Amygdala (tissue), 56 donors: ENCODE measurements around the gene TSTD2.

Source experiments
- DNase-seq, 56 donors: peaks; one replicate each; lab custom pipeline; 2025; lab: John Stamatoyannopoulos, UW

Gene TSTD2

GRCh38 chr9:97565262-97565661 lies 67.9 kb downstream of the TSTD2 start:
- DNase-seq = no peak

DNA sequence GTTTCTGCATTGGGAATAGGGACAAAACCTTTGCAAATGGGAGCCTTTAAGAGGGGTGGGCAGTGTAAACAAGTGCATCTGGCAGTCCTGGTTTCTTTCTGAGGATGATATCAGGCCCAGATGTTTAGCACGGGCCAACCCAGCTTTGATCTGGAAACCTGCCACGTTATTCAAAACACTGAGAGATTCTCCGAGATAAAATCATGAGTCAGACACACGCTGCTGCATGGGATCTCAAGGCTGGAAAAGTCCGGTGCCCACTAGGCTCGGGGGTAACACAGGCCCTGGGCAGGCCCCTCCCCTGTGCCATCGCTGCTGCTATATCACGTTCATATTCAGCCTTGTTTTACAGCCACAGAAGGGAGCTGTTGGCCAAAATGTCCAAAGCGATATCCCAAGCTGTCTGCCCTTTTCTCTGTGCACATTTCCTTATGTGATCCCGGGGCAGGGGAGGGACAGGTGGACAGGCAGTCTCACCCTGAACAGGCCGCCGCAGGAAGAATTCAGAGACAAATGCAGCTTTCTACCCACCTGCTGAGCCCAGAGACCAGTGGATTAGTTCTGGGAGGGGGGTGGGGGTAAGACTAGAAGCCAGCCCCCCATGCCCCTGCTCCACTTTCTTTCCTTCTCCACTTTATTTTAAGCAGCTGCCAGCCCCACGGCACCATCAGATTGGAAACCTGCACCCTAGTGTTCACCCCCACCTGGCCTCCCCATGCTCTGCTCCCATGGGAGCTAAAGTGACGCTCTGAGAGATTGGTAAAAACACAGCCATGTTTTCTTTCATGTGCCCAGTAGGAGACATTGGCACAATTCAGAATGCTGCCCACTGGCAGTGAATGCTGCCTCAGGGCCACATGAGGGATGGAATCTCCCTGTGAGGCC lies 68.6 kb downstream of the TSTD2 start:
- peak in 15 of 56 donors; percentile 13 to 79 (median 38) for DNase-seq

DNA sequence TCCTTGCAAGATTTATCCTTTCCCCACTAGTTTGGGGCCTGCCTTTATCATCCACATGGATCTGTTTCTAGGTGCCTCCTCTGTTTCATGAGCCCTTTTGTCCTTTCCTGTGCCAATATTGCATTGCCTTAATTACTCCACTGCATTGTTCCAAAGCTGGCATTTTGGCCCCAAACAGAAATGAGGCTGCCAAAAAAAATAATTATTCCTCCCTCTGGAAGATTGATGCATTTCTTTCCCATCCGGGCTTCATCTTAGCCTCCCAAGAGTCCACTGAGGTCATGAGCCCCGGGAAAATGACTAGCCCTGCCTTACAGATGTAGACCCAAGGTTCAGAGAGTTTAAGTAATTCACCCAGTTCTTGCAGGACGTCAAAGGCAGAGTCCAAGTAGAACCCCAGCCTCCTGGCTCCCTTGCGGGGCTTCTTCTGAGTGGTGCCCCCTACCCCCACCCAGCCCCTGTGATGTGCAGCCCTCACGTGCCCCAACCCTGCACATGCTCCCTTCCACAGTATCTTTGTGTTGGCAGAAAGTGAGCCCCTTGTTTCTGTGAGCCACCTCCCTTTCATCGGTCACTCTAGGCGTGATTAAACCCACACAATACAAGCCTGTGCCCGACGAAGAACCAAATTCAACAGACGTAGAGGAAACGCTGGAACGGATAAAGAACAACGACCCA lies 69.6 kb downstream of the TSTD2 start:
- no peak for DNase-seq

DNA sequence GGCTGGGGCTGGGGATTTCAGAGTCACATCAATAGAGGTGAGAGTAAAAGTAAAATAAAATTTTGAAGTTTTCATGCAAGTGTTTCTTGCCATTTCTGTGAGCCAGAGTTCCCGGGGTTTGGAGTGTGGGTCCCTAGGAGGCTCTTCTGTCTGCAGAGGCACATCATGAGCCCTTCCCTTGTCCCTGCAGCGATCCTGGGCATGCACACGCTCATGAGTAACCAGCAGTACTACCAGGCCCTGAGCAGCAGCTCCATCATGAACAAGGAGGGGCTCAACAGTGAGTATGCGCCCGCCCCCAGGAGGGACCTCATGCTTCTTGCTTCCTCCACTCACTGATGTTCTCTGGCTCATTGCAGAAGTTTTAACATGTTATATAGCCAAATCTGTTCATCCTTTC lies 70.6 kb downstream of the TSTD2 start:
- DNase-seq = no peak

DNA sequence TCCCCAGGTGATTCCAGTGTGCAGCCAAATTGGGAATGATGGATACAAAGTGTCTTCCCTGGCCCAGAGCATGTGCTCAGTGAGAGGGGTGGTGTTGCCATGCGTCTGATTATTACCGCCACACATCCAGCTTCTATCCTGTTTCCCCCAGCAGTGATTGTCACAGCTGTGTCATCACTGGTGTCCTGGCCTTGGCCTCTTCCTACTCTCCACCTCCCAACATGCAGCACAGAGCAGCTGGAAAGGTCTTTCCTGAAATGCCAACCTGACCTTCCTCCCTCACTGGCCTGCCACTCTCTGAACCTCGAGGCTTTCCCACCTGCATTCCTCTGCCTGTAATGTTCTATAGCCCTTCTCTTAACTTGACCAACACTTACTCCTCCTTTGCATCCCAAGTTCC lies 71.7 kb downstream of the TSTD2 start:
- DNase-seq = no peak

DNA sequence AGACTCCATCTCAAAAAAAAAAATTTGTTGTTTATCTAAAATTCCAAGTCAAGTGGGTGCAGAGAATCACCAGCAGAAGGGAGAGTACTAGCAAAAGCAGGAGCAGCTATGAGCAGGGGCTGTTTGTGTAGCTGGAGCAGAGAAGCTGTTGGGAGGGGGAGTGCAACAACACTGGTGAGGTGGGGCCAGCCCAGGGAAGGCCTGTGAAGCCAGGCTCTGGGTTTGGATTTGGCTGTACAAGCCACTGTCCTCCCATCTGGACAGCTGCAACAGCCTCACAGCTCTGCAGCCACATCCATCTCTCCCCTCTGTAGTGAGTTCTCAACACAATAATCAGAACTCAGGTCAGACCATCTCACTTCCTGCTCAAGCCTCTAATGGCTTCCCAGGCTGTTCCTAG lies 72.3 kb downstream of the TSTD2 start:
- no peak for DNase-seq

DNA sequence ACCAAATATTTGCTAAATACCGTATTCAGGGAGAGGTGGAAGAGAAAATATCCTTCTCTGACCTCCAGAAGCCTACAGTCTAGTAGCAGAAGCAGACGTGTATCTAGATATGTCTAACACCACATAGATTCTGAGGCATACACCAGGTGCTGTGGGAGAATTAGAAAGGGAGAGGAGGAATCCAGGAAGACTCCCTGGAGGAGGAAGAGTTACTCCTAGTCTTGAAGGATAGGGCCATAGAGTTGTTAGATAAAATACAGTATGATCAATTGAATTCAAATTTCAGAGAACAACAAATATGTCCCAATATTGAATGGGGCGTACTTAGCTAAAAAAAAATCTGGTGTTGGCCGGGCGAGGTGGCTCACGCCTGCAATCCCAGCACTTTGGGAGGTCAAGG lies 73.0 kb downstream of the TSTD2 start:
- DNase-seq = no peak

- DNase-seq = peak in 7 of 56 donors; percentile 11 to 59 (median 42)
Measured at GRCh38 chr9:97559111-97559514, 74.1 kb downstream of the TSTD2 start.

- DNase-seq = peak in 4 of 56 donors; percentile 12 to 59 (median 35)
Measured at GRCh38 chr9:97558701-97559101, 74.5 kb downstream of the TSTD2 start.

- DNase-seq = peak in 29 of 56 donors; percentile 11 to 81 (median 33)
Measured at GRCh38 chr9:97557606-97558095, 75.5 kb downstream of the TSTD2 start.

GRCh38 chr9:97556721-97557605 lies 76.2 kb downstream of the TSTD2 start:
- DNase-seq = peak in 1 of 56 donors; percentile 30

- DNase-seq = no peak
Measured at GRCh38 chr9:97556036-97556720, 77.0 kb downstream of the TSTD2 start.

- DNase-seq = peak in 6 of 56 donors; percentile 11 to 37 (median 16)
Measured at GRCh38 chr9:97555164-97555563, 78.0 kb downstream of the TSTD2 start.

DNA sequence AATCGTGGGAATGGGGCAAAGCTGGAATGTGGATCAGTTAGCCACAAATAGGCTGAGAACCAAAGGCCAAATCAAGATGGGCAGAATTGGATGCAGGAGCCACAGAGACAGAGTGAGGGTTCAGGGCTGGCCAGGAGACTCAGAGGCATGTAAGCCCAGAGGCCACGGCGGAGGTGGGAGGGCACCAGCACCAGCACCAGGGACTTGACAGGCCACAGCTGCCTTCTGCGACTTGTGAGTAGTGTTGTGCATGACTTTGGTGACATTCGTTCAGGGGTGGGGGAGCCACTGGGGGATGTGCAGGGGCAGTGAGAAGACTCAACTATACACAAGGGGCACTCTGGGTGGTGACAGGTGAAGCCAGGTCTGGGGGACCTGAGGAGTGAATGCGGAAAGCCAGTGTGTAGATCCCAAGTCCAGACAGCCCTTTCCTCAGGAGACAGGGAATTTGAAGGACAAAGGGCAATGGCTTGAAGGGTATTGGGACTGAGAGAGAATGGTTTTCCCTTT lies 78.5 kb downstream of the TSTD2 start:
- DNase-seq = no peak

DNA sequence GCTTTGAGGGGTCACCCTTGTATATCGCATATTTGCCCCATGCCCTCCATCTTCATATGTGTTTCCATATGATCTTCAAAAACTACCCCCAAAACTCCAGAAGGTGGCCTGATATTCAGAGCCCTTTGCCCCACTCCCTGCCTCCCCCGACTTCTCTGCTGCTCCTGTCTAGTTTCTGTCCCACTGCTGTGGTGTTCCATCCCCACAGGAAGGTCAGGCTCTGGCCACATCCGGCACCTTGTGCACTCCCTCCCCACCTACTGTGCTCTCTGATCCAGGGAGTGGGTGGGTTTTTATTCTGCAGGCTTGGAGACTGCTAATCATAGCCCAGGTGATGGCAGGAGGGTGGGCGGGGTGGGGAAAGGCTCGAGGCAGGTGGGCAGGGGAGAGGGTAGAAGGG lies 79.3 kb downstream of the TSTD2 start:
- no peak for DNase-seq

DNA sequence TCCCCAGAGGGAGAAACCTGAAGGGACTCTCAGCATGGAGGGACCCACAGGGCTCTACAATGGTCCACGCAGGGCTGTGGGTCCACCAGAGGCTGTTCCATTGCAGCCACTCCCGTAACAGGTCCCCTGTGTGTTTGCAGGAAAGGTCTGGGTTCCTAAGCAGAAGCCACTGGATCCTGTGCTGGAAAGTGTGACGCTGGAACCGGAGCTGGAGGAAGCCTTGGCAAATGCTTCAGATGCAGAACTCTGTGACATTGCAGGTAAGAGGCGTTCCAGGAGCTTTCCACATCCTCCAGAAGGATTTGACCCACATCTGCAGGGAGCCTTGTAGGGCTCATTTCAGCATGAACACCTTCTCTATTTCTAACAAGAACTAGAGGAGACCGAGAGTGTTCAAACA lies 80.0 kb downstream of the TSTD2 start:
- DNase-seq = no peak

DNA sequence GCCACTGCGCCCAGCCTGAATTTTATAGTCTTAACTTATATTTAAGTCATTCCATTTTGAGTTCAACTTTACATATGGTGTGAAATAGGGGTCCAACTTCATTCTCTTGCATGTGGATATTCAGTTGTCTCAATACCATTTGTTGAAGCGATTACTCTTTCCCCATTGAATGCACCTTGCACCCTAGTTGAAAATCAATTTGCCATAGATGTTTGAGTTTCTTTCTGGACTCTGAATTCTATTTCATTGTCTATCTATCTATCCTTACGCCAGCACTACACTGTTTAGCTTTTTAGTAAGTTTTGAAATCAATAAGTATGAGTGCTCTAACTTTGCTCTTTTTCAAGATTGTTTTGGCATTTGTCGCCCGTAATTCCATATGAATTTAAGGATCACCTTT lies 81.9 kb downstream of the TSTD2 start:
- no peak for DNase-seq

- DNase-seq = no peak
Measured at GRCh38 chr9:97550386-97550785, 82.8 kb downstream of the TSTD2 start.
